NB4 (cell line): Measurements from ENCODE around the gene CDH4.

Experiments used
- DNase-seq: peaks from one replicate; pipeline ENCODE4 v3.0.0; 2010; ENCODE audit warnings: low read depth
- H3K4me3 ChIP-seq: one replicate; pipeline ENCODE4 v1.5.1; 2011; ENCODE audit warnings: mild to moderate bottlenecking, low read depth, low read length, moderate library complexity
- MYC ChIP-seq: IDR thresholded peaks from 2 replicates; pipeline ENCODE4 v1.6.1; 2011; ENCODE audit warnings: low read depth, low read length
- POLR2A ChIP-seq: IDR thresholded peaks from 2 replicates; pipeline ENCODE4 v1.6.1; 2011; ENCODE audit warnings: mild to moderate bottlenecking; ENCODE audit not compliant: insufficient read length; ENCODE audit errors: extremely low read depth
- TF ChIP-seq, protein P1 (sequence below): IDR thresholded peaks from one replicate; pipeline ENCODE4 v1.5.1; 2012; ENCODE audit warnings: low read depth, low read length
- TF ChIP-seq, protein P2 (sequence below): IDR thresholded peaks from 2 replicates; pipeline ENCODE4 v1.6.1; 2011; ENCODE audit warnings: low read depth, low read length

Gene CDH4

DNA sequence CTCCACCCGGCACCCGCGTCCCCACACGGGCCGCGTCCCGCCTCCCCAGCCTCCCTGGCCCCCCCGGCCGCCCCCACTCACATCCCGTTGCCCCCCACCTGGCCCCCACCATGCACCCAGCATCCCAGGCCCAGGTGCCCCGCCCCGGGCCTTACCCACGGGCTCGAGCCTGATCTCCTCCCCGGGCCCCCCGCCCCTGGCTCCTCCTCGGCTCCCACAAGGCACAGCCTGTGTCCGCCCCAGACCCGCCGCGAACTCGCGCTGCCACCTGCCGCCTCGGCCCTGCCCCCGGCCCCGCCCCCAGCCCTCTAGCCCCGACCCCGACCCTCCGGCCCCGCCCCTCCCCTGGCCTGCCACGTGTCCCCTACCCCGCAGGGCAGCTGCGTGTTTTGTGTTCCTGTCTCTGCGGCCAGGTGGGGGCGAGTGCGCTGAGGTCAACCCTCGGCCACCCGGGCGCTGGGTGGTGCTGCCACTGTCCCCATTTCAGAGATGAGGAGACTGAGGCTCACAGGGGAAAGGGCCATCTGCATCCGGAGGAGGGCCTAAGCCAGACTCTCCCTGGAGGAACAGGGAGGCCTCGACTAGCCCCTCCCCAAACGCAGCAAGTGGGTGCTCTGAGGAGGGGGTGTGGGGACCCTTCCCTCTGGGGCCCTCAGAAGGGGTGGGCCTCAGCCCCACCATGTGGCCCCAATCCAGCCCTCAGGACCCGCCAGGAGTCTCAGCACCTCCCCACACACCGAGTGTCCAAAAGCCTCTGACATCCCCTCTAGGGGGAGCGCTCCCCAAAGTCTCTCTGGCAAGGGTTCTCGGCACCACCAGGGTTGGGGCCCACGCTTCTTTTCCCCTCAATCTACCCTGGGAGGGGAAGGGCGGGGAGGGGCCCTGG, 713.8 kb downstream of the CDH4 start:
- TF ChIP-seq POLR2A = no peak
- TF ChIP-seq, protein P1, sequence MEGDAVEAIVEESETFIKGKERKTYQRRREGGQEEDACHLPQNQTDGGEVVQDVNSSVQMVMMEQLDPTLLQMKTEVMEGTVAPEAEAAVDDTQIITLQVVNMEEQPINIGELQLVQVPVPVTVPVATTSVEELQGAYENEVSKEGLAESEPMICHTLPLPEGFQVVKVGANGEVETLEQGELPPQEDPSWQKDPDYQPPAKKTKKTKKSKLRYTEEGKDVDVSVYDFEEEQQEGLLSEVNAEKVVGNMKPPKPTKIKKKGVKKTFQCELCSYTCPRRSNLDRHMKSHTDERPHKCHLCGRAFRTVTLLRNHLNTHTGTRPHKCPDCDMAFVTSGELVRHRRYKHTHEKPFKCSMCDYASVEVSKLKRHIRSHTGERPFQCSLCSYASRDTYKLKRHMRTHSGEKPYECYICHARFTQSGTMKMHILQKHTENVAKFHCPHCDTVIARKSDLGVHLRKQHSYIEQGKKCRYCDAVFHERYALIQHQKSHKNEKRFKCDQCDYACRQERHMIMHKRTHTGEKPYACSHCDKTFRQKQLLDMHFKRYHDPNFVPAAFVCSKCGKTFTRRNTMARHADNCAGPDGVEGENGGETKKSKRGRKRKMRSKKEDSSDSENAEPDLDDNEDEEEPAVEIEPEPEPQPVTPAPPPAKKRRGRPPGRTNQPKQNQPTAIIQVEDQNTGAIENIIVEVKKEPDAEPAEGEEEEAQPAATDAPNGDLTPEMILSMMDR = peak; percentile 21
- no peak for DNase-seq
- no peak overlapping the region for H3K4me3 ChIP-seq

DNA sequence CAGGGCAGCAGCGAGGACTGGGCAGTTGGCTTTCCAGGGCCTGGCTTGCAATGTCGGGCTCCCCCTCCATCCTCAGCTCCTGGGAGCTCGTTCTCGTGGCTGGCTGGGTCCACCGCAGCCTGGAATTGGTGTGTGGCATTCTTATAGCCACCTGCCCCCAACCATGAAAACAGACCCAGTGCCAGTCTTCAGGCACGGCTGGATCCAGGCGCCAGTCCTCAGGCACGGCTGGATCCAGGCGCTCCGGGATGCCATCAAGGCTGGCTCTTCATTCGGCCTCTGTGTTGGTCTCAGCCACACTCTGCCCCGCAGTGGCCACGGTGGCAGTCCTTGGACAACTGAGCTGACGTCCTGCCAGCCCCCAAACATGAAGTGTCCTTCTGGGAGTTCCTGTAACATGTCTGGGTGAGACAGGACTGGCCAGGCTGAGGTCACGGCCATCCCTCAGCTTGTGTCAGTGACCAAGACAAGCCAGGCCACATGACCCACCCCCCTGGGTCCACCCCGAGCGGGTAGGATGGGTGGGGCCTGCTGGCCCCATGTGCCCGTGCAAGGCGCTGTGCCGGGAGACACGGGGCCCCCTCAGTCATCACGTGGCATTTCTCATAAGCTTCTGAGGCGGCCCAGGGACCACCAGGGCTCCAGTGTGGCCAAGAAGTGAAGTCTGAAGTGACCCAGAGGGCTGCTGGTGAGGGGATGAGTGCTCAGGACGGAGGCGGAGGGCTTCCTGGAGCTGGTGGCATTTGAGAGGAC, 714.6 kb downstream of the CDH4 start:
- no peak for DNase-seq
- TF ChIP-seq, protein P2, sequence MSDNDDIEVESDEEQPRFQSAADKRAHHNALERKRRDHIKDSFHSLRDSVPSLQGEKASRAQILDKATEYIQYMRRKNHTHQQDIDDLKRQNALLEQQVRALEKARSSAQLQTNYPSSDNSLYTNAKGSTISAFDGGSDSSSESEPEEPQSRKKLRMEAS = no peak
- TF ChIP-seq MYC (no peak), POLR2A (no peak)
- TF ChIP-seq, protein P1 = no peak
- no peak overlapping the region for H3K4me3 ChIP-seq

DNA sequence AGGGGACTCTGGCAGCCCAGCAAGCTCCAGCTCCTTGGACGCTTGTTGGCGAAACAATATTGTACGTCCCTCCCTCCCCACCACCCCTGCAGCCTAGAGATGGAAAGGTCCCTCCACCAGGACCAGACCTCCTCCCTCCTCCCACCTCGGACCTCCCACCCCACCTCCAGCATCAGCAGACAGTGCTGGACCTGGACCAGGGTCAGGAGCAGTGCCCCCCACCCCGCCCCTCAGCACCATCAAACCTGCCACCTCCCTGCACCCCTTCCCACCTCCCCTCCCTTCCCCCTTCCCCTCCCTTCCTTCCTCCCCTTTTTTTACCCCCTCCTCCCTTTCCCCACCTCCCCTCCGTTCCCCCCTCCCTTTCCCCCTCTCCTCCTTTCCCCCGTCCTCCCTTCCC, 715.2 kb downstream of the CDH4 start:
- TF ChIP-seq POLR2A = no peak
- no peak for TF ChIP-seq MYC
- DNase-seq = no peak
- H3K4me3 ChIP-seq = no peak overlapping the region

DNA sequence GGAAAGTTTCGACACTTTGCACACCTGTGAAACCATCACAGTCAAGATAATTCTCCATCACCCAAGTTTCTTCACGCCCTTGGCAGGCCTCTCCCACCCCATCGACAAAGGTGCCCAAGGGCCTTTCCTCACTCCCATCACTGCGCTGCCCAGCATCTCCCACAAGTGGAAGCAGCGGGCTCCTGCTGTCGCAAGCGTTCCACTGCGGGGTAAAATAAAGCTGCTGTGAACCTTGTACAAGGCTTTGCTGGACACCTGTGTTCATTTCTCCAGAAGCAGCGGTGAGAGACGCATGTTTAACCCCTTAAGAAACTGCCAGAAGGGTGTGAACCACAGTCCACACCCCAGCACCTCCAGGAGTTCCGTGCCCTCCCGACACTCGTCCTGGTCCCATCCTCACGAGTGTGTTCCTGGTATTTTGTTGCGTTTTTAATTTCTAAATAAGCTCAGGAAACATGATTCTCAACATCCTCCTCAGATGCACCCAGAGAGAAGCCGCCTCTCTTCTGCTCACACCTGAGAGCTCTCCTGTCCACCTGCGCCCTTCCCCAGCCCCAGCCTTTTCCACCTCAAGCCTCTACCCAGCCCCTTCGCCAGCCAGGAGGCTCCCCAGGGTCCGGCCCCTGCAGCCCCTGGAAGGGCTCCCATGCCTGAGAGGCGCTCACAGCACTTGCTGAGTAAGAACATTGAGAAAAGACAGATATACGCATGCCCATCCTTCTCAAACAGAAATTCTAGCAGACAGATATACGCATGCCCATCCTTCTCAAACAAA, 716.2 kb downstream of the CDH4 start:
- TF ChIP-seq MYC (no peak), POLR2A (no peak)
- TF ChIP-seq, protein P2 = no peak
- TF ChIP-seq, protein P1 = no peak
- H3K4me3 ChIP-seq = no peak overlapping the region
- no peak for DNase-seq

DNA sequence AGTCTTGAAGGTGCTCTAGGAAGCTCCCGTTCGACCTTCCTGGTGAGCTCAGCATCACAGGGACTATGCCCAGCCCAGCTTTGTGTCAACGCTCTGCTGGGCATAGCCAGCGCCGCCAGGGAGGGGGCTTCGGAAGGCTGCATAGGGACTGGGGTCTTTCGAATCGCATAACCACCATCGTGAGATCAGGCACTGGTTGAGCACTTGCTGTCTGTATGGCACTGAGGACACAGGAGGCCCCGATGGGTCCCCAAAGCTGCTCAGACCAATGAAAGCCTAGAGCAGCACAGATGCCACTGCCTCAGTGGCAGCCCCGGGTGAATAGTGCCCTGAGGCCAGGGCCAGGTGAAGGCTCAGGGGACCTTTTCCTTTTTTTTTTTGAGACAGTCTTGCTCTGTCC, 716.9 kb downstream of the CDH4 start:
- TF ChIP-seq, protein P1 = no peak
- no peak for TF ChIP-seq POLR2A
- TF ChIP-seq MYC = no peak
- TF ChIP-seq, protein P2 = no peak
- no peak for DNase-seq
- H3K4me3 ChIP-seq = no peak overlapping the region

DNA sequence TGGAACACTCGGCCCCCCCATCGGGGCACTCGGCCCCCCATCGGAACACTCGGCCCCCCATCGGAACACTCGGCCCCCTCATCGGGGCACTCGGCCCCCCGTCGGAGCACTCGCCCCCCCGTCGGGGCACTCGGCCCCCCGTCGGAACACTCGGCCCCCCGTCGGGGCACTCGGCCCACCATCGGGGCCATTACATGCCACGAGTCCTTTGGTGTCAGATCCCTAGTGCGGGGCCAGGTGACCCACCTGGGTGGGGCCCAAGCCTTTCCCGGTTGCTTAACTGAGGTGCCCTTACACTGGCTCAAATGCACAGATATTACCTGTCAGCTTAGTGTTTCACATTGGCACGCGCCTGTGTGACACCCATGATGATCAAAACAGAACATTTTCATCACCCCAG, 717.7 kb downstream of the CDH4 start:
- TF ChIP-seq POLR2A (no peak), MYC (no peak)
- TF ChIP-seq, protein P2 = no peak
- TF ChIP-seq, protein P1 = no peak
- DNase-seq = no peak
- no peak overlapping the region for H3K4me3 ChIP-seq
